Activated CD8-positive, alpha-beta memory T cell treated with anti-CD3 and anti-CD28 coated beads for 1 hour (primary cell): ENCODE results near the gene ZNF143.
A peak's percentile ranks its signal among the peaks of the same experiment; 100 is the strongest.
"Not testable (repeated sequence)": the region's sequence is repeated elsewhere in the genome, so short reads cannot be mapped to it uniquely, and the experiment has no call there.

ENCODE experiments used
- DNase-seq, 2 donors: peaks; one replicate each; pipeline ENCODE4 v3.0.0-alpha.2; 2020; ENCODE audit warnings: low read depth in 1 of 2; ENCODE audit errors: extremely low read depth in 1 of 2

Gene ZNF143

DNA sequence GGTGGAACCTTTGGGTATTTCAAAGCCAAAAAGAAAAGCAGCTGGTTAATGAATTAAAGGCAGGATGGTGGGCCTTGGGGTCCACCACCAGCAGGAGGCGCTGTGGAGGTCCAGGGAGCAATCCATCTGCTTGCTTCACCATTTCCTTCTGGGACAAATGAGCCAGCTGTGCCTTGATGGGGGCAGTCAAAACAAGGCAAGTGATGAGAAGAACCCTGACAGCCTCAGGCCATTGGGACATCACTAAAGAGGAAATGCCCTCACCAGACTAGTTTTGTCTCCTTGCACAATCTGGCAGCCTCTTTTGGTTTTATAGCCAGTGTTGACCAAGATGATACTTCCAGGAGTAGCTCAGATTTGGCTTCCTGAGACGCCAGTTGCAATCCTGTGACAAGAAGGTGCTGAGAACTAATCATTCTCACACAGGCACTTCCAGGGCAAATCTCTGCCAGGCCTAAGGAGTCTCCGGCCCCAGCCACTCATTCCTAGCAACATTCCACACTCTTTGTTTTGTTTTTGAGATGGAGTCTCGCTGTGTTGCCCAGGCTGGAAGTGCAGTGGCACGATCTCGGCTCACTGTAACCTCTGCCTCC is 74.5 kb downstream of the ZNF143 start:
- DNase-seq, result peak; percentile 42 to 81

DNA sequence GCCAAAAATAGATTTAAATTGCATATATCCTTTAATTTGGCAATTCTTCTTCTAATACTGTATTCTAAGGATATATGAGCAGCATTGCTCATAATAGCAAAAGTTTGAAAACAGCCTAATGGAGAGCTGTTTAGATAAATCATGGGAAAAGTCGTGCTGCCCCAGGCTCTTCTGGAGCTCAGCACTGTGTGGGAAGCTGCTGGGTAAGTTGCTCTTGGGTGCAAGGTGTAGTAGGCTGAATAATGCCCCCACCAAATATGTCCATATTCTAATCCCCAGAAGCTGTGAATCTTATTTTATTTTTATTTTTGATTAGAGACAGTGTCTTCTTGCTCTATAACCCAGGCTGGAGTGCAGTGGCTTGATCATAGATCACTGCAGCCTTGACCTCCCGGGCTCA is 77.7 kb downstream of the ZNF143 start:
- DNase-seq, result no peak

DNA sequence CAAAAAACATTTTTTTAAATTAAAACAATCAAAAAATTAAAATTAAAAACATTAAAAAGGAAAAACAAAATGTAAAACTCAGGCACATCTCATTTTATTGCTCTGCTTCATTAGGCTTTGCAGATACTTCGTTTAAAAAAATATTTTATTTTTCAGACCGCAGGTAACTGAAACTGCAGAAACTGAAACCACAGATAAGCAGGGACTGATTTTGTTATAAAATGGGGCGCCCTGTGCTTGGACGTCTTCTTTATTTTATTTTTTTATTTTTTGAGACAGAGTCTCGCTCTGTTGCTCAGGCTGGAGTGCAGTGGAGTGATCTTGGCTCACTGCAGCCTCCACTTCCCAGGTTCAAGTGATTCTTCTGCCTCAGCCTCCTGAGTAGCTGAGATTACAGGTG is 88.4 kb downstream of the ZNF143 start:
- DNase-seq, result not testable (repeated sequence)

DNA sequence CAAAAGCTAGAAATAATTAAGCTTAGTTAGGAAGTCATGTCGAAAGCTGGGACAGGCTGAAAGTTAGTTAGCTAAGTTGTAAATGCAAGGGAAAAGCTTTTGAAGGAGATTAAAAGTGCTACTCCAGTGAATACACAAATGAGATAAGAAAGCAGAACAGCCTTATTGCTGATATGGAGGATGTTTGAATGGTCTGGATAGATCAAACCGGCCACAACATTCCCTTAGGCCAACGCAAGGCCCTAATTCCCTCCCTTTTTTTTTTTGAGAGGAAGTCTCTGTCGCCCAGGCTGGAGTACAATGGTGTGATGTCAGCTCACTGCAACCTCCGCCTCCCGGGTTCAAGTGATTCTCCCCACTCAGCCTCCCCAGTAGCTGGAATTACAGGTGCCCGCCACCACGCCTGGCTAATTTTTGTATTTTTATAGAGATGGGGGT is 89.4 kb downstream of the ZNF143 start:
- DNase-seq, result no peak

DNA sequence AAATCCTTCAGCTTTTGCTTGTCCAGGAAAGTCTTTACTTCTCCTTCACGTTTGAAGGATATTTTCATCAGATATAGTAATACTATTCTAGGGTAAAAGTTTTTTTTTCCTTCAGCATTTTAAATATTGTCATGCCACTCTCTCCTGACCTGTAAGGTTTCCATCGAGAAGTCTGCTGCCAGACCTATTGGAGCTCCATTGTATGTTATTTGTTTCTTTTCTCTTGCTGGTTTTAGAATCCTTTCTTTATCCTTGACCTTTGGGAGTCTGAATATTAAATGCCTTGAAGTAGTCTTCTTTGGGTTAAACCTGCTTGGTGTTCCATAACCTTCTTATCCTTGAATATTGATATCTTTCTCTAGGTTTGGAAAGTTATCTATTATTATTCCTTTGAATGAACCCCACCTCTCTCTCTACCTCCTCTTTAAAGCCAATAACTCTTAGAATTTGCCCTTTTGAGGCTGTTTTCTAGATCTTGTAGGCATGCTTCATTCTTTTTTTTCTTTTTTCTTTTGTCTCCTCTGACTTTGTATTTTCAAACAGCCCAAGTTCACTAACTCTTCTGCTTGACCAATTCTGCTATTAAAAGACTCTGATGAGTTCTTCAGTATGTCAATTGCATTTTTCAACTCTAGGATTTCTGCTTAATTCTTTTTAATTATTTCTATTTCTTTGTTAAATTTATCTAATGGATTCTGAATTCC is 100.6 kb downstream of the ZNF143 start:
- DNase-seq, result no peak

DNA sequence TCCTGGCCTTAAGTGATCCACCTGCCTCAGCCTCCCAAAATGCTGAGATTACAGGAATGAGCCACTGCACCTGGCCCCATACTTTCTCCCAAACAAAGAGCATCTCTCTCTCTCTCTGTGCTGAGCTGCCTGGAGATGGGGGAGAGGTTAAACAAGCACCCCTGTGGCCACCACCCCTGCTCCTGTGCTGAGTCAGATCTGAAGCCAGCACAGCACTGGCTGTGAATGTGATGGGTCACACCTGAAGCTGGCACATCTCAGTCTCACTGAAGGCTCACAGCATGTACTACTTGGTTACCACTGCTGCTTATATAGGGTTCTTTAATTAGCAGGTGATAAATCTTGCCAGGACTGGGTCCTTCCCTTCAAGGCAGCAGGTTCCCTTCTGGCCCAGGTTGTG is 101.9 kb downstream of the ZNF143 start:
- DNase-seq, result no peak

DNA sequence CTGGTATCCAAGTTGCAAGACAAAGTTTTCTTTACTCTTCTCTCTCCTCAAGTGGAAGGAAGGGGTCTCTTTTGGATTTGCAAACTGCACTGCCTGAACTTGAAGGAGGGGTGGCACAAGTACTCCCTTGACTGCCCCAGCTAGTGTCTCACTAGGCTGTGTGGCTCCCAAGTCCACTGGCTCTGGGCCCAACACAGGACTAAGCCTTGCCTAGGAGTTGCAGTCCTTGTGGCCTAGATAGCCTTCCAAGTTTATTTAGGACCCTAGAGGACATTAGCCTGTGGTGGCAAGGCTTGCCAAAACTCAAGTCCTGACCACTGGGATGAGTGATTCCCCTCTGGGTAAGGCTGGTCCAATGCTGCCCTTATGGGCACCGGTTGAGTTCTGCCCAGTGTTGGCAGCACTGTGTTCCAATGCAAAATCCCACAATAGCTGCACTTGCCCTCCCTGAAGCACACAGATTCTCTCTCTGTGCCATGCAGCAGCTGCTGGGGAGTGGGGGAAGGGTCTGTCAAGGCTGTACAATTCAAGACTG is 102.5 kb downstream of the ZNF143 start:
- no peak for DNase-seq

DNA sequence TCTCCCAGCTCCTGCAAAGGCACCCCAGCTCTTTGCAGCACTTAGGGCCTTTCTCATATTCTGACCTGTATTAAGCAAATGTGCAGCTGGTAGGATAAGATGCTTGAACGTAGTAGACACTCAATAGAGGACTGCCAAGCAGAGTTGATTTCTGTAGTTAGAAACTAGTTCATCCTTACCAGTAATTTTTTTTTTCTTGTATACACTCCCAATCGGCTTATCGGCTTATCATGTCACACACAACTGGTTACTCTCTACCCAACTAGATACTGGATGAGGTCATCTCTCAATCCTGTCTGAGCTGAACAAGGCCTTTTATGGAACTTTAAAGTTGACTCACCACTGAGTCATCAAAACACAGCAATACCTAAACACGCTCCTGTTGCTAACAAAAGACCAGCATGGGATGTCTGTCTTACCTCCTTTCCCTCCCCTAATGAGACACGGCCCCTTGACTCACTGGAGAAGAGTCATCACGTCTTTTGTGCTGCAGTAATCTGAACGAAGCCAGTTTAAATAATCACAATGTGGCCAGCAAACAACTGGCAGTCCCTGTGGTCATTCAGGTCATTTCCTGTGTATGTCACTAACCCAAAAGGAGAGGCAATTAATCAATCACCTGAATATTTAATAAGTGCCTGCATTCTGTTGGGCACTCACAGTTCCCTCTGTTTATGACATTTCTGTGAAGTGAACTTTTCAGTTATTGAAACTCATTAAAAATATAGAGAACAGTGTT is 105.2 kb downstream of the ZNF143 start:
- no peak for DNase-seq

DNA sequence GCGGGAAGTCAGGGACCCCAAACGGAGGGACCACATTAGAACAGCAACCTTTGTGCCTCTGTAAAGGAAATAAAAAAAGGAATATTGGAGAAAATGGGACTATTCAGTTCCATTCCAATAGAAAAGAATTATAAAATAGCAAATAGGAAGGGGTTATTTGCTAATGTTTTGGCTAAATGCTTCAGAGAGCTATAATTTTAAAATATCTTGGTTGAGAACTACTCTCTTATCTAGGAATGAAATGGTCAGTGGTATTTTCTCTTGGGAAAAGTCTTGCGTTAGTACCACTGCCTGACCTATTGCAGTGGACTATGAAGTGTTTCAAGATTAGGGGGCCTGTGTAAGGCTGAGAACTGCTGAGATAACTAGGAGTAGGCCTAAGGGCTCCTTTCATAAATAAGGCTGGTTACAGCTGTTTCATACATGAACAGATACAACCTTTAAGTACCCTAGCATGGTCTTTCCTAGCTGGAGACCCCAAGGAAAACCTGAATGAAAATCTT is 105.8 kb downstream of the ZNF143 start:
- DNase-seq, result no peak

DNA sequence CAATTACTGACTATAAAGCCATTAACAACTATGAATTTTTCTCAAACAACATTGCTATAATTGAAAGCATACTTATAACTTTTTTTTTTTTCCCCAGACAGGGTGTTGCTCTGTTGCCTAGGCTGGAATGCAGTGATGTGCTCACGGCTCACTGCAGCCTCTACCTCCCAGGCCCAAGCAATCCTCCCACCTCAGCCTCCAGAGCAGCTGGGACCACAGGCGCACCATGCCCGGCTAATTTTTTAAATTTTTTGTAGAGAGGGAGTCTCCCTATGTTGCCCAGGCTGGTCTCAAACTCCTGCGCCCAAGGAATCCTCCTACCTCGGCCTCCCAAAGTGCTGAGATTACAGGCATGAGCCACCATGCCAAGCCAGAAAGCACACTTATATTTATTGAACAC is 106.6 kb downstream of the ZNF143 start:
- no peak for DNase-seq

DNA sequence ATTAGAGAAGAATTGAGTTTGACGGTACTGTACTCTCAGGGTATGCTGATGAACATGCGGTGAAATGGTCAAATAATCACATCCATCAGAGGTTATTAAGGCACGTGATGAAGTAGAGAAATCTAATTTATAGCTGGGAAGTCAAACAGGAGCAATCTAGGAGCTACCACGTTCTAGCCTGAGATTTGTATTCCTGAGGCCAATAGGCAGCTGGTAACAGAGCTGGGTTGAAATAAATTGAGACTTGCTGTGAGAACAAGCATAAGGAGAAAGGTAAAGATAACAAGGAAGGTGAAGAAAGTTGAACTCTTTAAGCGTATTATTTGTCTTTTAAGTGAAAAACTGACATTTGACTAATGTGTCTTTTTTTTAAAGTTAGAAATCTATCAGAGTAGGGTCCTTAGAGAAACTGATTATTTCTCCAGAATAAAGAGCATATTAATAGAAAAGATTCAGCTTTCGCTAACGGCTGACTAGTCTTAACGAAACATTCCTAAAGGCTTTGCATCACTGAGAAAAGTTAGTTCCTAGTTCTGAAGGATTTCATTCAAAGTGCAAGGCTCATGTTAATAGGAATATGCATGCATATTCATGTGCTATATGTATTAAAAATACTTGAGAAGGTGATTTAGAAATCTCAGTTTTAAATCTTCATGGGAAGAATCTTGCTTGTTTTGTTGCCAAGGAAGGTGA is 107.5 kb downstream of the ZNF143 start:
- DNase-seq, result no peak

DNA sequence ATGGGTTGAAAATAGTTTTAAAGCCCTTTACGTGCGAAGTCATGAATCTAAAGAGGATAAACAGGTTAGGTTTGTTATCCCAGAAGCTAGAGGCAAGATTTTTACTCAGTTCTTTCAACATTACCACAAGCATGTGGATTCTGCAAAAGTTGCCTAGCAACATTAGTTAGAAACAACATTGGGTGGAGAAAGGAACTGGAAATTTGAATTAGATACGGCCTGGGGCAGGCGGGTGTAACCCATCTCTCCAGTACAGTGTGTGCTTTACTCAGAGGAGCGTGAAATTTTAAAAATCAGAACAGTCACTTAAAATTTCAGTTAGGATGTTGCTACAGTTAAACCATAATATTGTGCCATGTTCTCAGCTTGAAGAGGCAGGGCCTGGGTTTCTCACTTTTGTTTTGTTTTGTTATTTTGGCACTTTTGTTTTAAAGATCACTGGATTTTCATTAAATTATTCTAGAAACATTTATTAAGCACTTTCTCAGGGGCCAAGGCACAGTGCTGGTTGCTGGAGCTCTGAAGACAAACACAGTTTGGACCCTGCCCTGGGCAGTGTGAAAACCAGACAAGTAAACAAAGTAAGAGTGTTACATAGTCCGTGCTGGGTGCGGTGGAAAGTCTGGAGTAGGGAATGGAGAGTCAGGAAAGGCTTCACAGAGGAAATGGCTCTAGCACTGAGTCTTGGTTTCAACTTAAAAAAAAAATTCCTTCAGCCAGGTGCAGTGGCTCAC is 108.2 kb downstream of the ZNF143 start:
- DNase-seq, result no peak

DNA sequence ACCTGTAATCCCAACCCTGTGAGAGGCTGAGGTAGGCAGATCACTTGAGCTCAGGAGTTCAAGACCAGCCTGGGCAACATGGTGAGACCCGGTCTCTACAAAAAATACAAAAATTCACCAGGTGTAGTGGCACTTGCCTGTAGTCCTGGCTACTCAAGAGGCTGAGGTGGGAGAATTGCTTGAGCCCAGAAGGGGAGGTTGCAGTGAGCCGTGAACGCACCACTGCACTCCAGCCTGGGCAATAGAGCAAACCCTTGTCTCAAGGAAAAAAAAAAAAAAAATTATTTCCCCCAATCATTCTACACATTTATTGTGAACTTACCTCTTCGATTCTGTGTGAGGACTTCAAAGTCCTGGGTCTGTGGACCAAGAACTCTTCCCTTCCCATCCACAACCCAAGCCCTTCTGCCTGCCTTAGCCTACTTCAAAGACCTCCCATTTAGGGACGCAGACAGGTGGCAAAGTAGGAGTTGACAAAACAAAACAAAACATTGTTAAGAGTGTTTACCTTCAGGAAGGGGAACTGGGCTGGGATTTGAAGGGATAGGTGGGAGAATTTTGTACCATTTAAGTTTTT is 108.9 kb downstream of the ZNF143 start:
- no peak for DNase-seq

DNA sequence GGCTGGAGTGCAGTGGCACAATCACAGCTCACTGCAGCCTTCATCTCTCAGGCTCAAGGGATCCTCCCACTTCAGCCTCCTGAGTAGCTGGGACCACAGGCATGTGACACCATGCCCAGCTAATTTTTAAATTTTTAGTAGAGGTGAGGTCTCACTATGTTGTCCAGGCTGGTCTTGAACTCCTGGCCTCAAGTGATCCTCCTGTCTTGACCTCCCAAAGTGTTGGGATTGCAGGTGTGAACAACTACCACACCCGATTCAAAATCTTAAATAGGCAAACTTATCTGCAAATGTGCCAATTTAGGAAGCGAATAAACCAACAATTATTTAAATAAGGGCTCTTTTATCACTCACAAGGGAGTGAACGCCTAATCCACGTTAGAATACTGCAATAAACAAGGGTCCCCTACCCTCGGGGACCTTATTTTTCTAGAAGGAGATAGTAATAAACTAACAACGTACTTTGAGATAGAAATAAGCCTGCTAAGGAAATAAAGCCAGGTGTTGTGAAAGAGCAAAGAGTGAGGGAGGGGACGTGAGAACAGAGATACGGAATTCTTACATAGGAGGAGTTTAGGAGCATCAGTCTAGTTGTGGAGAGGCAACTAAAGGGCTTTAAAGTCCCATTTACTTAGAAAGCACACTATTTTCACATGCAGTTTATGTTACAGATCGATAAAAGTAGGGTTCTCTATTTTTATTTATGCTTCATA is 109.7 kb downstream of the ZNF143 start:
- DNase-seq, result no peak

DNA sequence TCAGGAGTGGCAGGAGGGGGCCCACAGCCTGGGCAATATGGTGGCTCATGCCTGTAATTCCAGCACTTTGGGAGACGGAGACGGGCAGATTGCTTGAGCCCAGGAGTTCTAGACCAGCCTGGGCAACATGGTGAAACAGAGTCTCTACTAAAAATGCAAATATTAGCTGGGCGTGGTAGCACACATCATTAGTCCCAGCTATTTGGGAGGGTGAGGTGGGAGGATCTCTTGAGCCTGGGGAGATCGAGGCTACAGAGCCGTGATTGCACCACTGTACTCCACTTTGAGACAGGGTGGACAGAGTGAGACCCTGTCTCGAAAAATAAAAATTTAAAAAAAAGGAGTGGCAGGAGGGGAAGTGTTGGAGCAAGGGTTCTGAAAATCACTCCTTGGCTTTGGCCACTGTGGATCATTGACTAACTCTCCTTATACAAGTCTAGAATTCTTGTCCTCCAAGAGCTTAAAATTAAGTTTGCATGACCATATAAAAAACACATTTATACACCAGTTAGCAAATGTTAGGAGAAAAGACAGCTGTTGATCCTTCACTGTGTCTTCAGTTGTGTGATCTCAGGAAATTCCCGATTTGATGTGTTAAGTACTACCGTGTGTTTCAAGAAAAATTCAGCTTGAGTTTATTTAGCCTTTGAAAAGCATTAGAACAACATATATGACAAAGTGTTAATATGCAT is 110.4 kb downstream of the ZNF143 start:
- DNase-seq, result no peak

DNA sequence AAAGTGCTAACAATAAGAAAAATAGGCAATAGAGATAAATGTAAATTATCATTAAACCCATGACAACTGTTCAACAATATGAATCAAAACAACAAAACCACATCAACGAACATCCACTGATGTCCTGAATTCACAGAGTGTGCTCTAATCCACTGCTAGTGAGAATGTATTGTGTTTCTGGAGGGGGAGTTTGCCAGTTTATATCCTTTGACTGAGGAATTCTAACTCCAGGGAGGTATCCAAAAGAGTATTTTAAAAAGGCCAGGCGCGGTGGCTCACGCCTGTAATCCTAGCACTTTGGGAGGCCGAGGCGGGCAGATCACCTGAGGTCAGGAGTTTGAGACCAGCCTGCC is 110.9 kb downstream of the ZNF143 start:
- DNase-seq, result no peak

DNA sequence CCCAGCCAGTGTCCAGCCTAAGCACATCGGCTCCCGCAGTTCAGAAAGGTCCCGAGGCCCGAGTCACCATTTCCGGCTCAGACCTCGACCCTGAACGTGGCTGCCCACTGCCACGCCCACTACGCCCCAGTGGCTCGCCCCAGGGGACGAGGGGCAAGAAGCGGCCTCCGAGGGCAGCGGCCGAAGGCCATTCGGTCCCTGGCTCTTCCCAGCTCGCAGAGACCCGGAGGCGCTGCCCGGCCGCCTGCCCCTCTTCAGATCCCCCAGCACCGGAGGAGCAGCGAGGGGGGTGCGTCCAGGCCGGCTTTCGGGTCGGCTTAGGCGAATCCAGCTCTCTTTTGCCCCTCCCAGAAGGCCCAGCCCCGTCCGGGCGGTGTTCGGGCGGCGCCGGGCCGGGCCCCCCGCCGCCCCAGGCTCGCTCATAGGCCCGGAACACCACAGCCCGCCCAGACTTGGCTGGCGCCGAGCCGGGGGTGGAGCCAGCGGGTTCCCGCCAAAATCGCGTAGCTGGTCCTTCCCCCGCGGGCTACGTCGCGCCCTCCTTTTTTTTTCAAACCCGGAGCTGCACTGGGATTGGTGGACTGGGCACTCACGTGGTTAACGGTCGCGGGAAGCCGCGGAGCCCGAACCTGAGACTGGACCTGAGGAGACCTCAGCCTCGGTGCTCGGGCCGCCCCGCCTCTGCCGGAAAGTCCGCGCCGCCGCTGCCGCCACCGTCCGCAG is 112.4 kb downstream of the ZNF143 start, which contains the start of gene WEE1:
TSS of gene WEE1 (plus strand) at position 619 of the 723 bp plus-strand sequence. CDS start 264 bp downstream, outside the sequence.
- DNase-seq, result peak; percentile 71 to 95
